Measurements from ENCODE around the gene LRBA.

DNA sequence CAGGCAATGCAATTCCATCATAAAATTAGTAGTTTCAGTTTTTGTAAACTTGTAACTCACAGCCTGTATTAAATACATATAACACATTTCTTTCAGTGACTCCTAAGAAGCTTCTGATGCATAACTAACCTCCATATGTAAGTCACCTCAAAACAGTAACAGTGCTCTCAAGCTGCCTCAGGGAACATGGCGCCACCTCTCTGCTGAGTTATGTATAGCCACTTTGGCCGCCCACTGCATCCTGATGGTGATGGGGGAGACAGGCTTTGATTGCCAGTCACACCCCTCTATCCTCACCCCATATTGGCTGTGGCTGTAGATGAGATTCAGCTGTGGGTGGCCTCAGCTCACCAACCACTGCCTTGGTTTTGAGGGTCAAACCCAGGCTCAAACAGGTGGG is 54.3 kb downstream of the LRBA start:
- TF ChIP-seq, protein P1, sequence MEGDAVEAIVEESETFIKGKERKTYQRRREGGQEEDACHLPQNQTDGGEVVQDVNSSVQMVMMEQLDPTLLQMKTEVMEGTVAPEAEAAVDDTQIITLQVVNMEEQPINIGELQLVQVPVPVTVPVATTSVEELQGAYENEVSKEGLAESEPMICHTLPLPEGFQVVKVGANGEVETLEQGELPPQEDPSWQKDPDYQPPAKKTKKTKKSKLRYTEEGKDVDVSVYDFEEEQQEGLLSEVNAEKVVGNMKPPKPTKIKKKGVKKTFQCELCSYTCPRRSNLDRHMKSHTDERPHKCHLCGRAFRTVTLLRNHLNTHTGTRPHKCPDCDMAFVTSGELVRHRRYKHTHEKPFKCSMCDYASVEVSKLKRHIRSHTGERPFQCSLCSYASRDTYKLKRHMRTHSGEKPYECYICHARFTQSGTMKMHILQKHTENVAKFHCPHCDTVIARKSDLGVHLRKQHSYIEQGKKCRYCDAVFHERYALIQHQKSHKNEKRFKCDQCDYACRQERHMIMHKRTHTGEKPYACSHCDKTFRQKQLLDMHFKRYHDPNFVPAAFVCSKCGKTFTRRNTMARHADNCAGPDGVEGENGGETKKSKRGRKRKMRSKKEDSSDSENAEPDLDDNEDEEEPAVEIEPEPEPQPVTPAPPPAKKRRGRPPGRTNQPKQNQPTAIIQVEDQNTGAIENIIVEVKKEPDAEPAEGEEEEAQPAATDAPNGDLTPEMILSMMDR (IDR thresholded peaks at IDR 0.05) = peak in 1 of 3 experiments; percentile 14
- no peak for TF ChIP-seq POLR2A (IDR thresholded peaks at IDR 0.05)

Measured in testis (tissue), 2 donors.